SK-N-SH (cell line): ENCODE results near the gene KLHL5. TPM values are rescaled to one million over a fixed set of nuclear protein-coding genes. Genes with fewer than 3 reads are reported as not detected.

Experiments used
- CTCF ChIA-PET: fragments of 300-600, 350-600 bp; formaldehyde crosslinking; extraction: SDS; loops from one replicate; lab custom pipeline; 2021; lab: Yijun Ruan, JAX
- POLR2A ChIA-PET: fragments of 350-600 bp; sonication (Branson Sonifier 250); formaldehyde crosslinking; extraction: SDS; loops from one replicate; lab custom pipeline; 2020; ENCODE audit warnings: antibody characterized with exemption, inconsistent platforms; lab: Yijun Ruan, JAX
- DNase-seq: peaks from one replicate; pipeline ENCODE4 v3.0.0; 2012
- H2AFZ ChIP-seq: fragments of 200-600 bp; sonication (generic); 2 replicates; pipeline ENCODE4 v1.8.1; 2016; ENCODE audit warnings: antibody characterized with exemption, mild to moderate bottlenecking, low read depth
- H3F3A ChIP-seq: fragments of 200-600 bp; sonication (generic); replicated peaks from 2 replicates; pipeline ENCODE3; 2016; ENCODE audit warnings: antibody characterized with exemption, mild to moderate bottlenecking; ENCODE audit not compliant: insufficient read depth
- H3K27ac ChIP-seq, 2 experiments: fragments of 200-500 bp in 1 of 2; fragments of 200-600 bp in 1 of 2; sonication (Bioruptor generic) in 1 of 2; sonication (generic), shearing (Covaris generic) in 1 of 2; 2 replicates each; pipeline versions ENCODE4 v1.5.1 to v1.6.1; 2014 to 2016; ENCODE audit warnings: low read depth in 2 of 2, inconsistent platforms in 1 of 2, low read length in 1 of 2, mild to moderate bottlenecking in 1 of 2, mixed read lengths in 1 of 2
- H3K27me3 ChIP-seq: fragments of 200-600 bp; sonication (generic), shearing (Covaris generic); 2 replicates; pipeline ENCODE4 v1.6.1; 2016; ENCODE audit warnings: mixed run types; ENCODE audit not compliant: insufficient read depth
- H3K36me3 ChIP-seq, 2 experiments: fragments of 200-500 bp in 1 of 2; fragments of 200-600 bp in 1 of 2; sonication (Bioruptor generic) in 1 of 2; sonication (generic) in 1 of 2; replicated peaks in 1 of 2; 2 replicates each; pipeline versions ENCODE3 to v1.5.1; 2014 to 2016; ENCODE audit warnings: low read length in 1 of 2, mild to moderate bottlenecking in 1 of 2; ENCODE audit not compliant: insufficient read depth in 2 of 2, control insufficient read depth in 1 of 2
- H3K4me1 ChIP-seq, 2 experiments: fragments of 200-500 bp in 1 of 2; fragments of 200-600 bp in 1 of 2; sonication (Bioruptor generic) in 1 of 2; sonication (generic), shearing (Covaris generic) in 1 of 2; 2 replicates each; pipeline versions ENCODE4 v1.5.1 to v1.6.1; 2014 to 2016; ENCODE audit warnings: low read depth in 1 of 2, low read length in 1 of 2, mixed run types in 1 of 2; ENCODE audit not compliant: insufficient read depth in 2 of 2, control insufficient read depth in 1 of 2
- H3K4me2 ChIP-seq: fragments of 200-600 bp; sonication (generic), shearing (Covaris generic); 2 replicates; pipeline ENCODE4 v1.6.1; 2017; ENCODE audit warnings: mixed run types
- H3K4me3 ChIP-seq, 2 experiments: fragments of 200-500 bp in 1 of 2; fragments of 200-600 bp in 1 of 2; sonication (Bioruptor generic) in 1 of 2; sonication (generic), shearing (Covaris generic) in 1 of 2; 2 replicates each; pipeline versions ENCODE4 v1.5.1 to v1.8.1; 2014 to 2016; ENCODE audit warnings: low read depth in 2 of 2, inconsistent platforms in 1 of 2, low read length in 1 of 2, mild to moderate bottlenecking in 1 of 2, mixed read lengths in 1 of 2, moderate library complexity in 1 of 2
- H3K79me2 ChIP-seq: fragments of 200-600 bp; sonication (generic); 2 replicates; pipeline ENCODE4 v1.8.1; 2017; ENCODE audit warnings: mild to moderate bottlenecking; ENCODE audit not compliant: insufficient read depth
- H3K9ac ChIP-seq: fragments of 200-600 bp; sonication (generic); 2 replicates; pipeline ENCODE4 v1.6.1; 2017; ENCODE audit warnings: mixed run types
- H3K9me2 ChIP-seq: fragments of 200-600 bp; sonication (generic); 2 replicates; pipeline ENCODE4 v1.6.1; 2017; ENCODE audit warnings: mixed run types
- H3K9me3 ChIP-seq: fragments of 200-600 bp; sonication (generic); 2 replicates; pipeline ENCODE4 v1.6.1; 2017; ENCODE audit warnings: mixed run types, mild to moderate bottlenecking, moderate library complexity
- H4K20me1 ChIP-seq: fragments of 200-600 bp; sonication (generic); 2 replicates; pipeline ENCODE4 v1.6.1; 2017; ENCODE audit warnings: mild to moderate bottlenecking, mixed run types; ENCODE audit not compliant: insufficient read depth
- CHD2 ChIP-seq: fragments of 150-350 bp; IDR thresholded peaks from 2 replicates; pipeline ENCODE4 v1.6.1; 2018; ENCODE audit warnings: low read length; ENCODE audit not compliant: partially characterized antibody
- CTCF ChIP-seq: fragments of 200-600 bp; sonication (generic); IDR thresholded peaks from 2 replicates; pipeline ENCODE4 v1.6.1; 2017; ENCODE audit warnings: antibody characterized with exemption, mild to moderate bottlenecking, moderate library complexity
- ELF1 ChIP-seq: IDR thresholded peaks from 2 replicates; pipeline ENCODE4 v1.4.0; 2012
- FOXJ3 ChIP-seq: sonication (generic); formaldehyde crosslinking; IDR thresholded peaks from 2 replicates; pipeline ENCODE4 v1.5.1; 2020; ENCODE audit warnings: mild to moderate bottlenecking, missing genetic modification reagents
- GABPA ChIP-seq: IDR thresholded peaks from 2 replicates; pipeline ENCODE4 v1.4.0; 2012; ENCODE audit warnings: low read depth, mild to moderate bottlenecking
- GATA2 ChIP-seq: sonication (generic); formaldehyde crosslinking; IDR thresholded peaks from 2 replicates; pipeline ENCODE4 v1.5.0; 2020; ENCODE audit warnings: mild to moderate bottlenecking, missing genetic modification reagents
- JUND ChIP-seq: IDR thresholded peaks from 2 replicates; pipeline ENCODE4 v1.4.0; 2012
- MXI1 ChIP-seq: IDR thresholded peaks from 2 replicates; pipeline ENCODE4 v1.6.1; 2012; ENCODE audit warnings: mild to moderate bottlenecking, low read depth, low read length, improper control_type of control experiment
- NFIC ChIP-seq: IDR thresholded peaks from 2 replicates; pipeline ENCODE4 v1.4.0; 2012; ENCODE audit warnings: borderline replicate concordance
- NRF1 ChIP-seq: IDR thresholded peaks from 2 replicates; pipeline ENCODE4 v1.6.1; 2012; ENCODE audit warnings: low read depth, mild to moderate bottlenecking, low read length
- PBX3 ChIP-seq: IDR thresholded peaks from 2 replicates; pipeline ENCODE4; 2012
- POLR2AphosphoS5 ChIP-seq: IDR thresholded peaks from 2 replicates; pipeline ENCODE4 v1.6.1; 2012; ENCODE audit warnings: low read depth, low read length
- RAD21 ChIP-seq: IDR thresholded peaks from 2 replicates; pipeline ENCODE4 v1.6.1; 2012; ENCODE audit warnings: mild to moderate bottlenecking, low read length
- RCOR1 ChIP-seq: fragments of 150-350 bp; IDR thresholded peaks from 2 replicates; pipeline ENCODE4 v1.6.1; 2017; ENCODE audit warnings: antibody characterized with exemption, low read length
- RXRA ChIP-seq: IDR thresholded peaks from 2 replicates; pipeline ENCODE4 v1.4.0; 2012; ENCODE audit warnings: low read depth, mild to moderate bottlenecking, borderline replicate concordance
- SIN3A ChIP-seq: IDR thresholded peaks from 2 replicates; pipeline ENCODE4 v1.6.1; 2012; ENCODE audit warnings: low read depth, mild to moderate bottlenecking, low read length, moderate library complexity, borderline replicate concordance
- SMC3 ChIP-seq: IDR thresholded peaks from 2 replicates; pipeline ENCODE4 v1.6.1; 2012; ENCODE audit warnings: low read depth, low read length, improper control_type of control experiment
- TCF12 ChIP-seq: IDR thresholded peaks from 2 replicates; pipeline ENCODE4 v1.4.0; 2012
- YY1 ChIP-seq: IDR thresholded peaks from 2 replicates; pipeline ENCODE4 v1.4.0; 2012; ENCODE audit warnings: low read depth, mild to moderate bottlenecking
- WGBS: methylation state at CpG from one replicate; pipeline ENCODE4 v1.1.6; 2017; ENCODE audit warnings: low lambda C conversion rate; 5-methylcytosine and 5-hydroxymethylcytosine counted together
- polyA plus RNA-seq, 3 experiments: library from polyadenylated mRNA; depleted of rRNA; stranded (reverse); fragments of >200 nt; gene quantifications; 2 replicates each; pipeline ENCODE4 v1.2.3, GENCODE V29; 2012
- TF ChIP-seq, protein P1 (sequence below): IDR thresholded peaks from 2 replicates; pipeline ENCODE4 v1.4.0; 2012; ENCODE audit warnings: low read depth, borderline replicate concordance

Gene KLHL5
- polyA plus RNA-seq, 1 of the 3 experiments (the other 2 are of a cell fraction) = 33.1 TPM

GRCh38 chr4:39096847-39097246 is 34.8 kb downstream of the KLHL5 start:
- H4K20me1 ChIP-seq = no peaks in the 10 kb centered on the region
- DNase-seq = no peak
- CTCF ChIA-PET = interaction anchor here (1.2 kb wide), 1 partner anchor 194 kb away, joined by 3 read pairs; no protein-coding TSS in a partner anchor
- TF ChIP-seq PBX3 (no peak), GABPA (no peak), JUND (no peak), YY1 (no peak), RXRA (no peak), RAD21 (no peak), CTCF (no peak), NRF1 (no peak), RCOR1 (no peak), SMC3 (no peak), FOXJ3 (CRISPR knock-in tag) (no peak), SIN3A (no peak), MXI1 (no peak), NFIC (no peak)
- TF ChIP-seq, protein P1, sequence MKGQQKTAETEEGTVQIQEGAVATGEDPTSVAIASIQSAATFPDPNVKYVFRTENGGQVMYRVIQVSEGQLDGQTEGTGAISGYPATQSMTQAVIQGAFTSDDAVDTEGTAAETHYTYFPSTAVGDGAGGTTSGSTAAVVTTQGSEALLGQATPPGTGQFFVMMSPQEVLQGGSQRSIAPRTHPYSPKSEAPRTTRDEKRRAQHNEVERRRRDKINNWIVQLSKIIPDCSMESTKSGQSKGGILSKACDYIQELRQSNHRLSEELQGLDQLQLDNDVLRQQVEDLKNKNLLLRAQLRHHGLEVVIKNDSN = no peak
- TF ChIP-seq, all 33 proteins: peak for 0
- H3K27ac ChIP-seq = no peak overlapping the region
- no peak overlapping the region for H3K4me2 ChIP-seq
- no peaks in the 10 kb centered on the region for H3K9me2 ChIP-seq
- no peak overlapping the region for H3K9ac ChIP-seq
- H3F3A ChIP-seq = peaks cover 3% of the 10 kb centered on the region
- H3K36me3 ChIP-seq = peaks cover 3 to 41% of the 10 kb centered on the region in 2 experiments
- H2AFZ ChIP-seq = no peak overlapping the region
- no peaks in the 10 kb centered on the region for H3K9me3 ChIP-seq
- WGBS = 90% methylated on average over 1 of the region's 1 CpG
- no peaks in the 10 kb centered on the region for H3K27me3 ChIP-seq
- H3K79me2 ChIP-seq = no peaks in the 10 kb centered on the region
- H3K4me1 ChIP-seq = no peaks in the 10 kb centered on the region
- POLR2A ChIA-PET = no interaction called here
- no peak overlapping the region for H3K4me3 ChIP-seq

DNA sequence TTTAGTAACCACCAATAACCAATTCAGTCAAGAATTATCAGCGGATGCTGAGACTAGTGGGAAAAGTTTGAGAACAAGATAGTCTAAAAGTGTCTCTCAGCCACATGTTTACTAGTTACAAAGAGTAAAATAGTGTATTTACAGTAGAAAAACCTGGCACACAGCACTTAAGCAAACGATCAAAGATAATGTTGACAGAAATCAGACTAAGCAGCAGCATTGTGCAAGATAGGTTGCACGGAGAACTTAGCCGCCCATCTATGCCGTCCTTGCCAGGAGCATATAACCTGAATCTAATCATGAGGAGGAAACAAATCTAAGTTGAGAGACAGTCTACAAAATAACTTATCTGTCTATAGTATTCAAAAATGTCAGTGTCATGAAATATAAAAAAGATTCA is 35.3 kb downstream of the KLHL5 start:
- Histone ChIP-seq H3K9me2 (no peaks in the 10 kb centered on the region), H3K9ac (no peak overlapping the region), H3F3A (peaks cover 3% of the 10 kb centered on the region), H3K4me1 (no peaks in the 10 kb centered on the region), H3K36me3 (peaks cover 3 to 44% of the 10 kb centered on the region in 2 experiments), H4K20me1 (no peaks in the 10 kb centered on the region), H3K79me2 (no peaks in the 10 kb centered on the region), H3K27ac (no peak overlapping the region), H3K9me3 (no peaks in the 10 kb centered on the region), H3K27me3 (no peaks in the 10 kb centered on the region), H3K4me3 (no peak overlapping the region), H3K4me2 (no peak overlapping the region), H2AFZ (no peak overlapping the region)
- no peak for DNase-seq
- ChIA-PET POLR2A (no interaction called here), CTCF (interaction anchor here (1.2 kb wide), 1 partner anchor 195 kb away, joined by 3 read pairs; no protein-coding TSS in a partner anchor)
- 85% methylated on average over 5 of the region's 5 CpGs for WGBS
- TF ChIP-seq MXI1 (no peak), POLR2AphosphoS5 (no peak), ELF1 (no peak), CTCF (no peak), GATA2 (CRISPR knock-in tag) (no peak), FOXJ3 (CRISPR knock-in tag) (no peak), RAD21 (no peak), TCF12 (no peak), CHD2 (no peak), NRF1 (no peak)
